Upper lobe of left lung (tissue), 4 donors: ENCODE data around the gene PRR5L.

ENCODE experiments used
- CTCF ChIP-seq, 6 experiments: fragments of 450-650 bp in 4 of 6; fragments of 200-600 bp in 2 of 6; sonication (generic) in 2 of 6; IDR thresholded peaks; one replicate each; pipeline ENCODE4 v1.5.1; 2016 to 2019; ENCODE audit warnings: antibody characterized with exemption in 6 of 6
- EP300 ChIP-seq, 4 donors: sonication (generic); formaldehyde crosslinking; IDR thresholded peaks; one replicate each; pipeline ENCODE4 v1.5.1; 2017; ENCODE audit warnings: antibody characterized with exemption in 4 of 4, control low read depth in 2 of 4
- POLR2A ChIP-seq, 4 donors: fragments of 450-650 bp; IDR thresholded peaks; one replicate each; pipeline ENCODE4 v1.5.1; 2016 to 2017; ENCODE audit warnings: antibody characterized with exemption in 4 of 4, mild to moderate bottlenecking in 2 of 4
- POLR2AphosphoS5 ChIP-seq, 2 donors: sonication (generic); formaldehyde crosslinking; IDR thresholded peaks; one replicate each; pipeline ENCODE4 v1.5.1; 2017; ENCODE audit warnings: antibody characterized with exemption in 2 of 2

GRCh38 chr11:36450110-36450572 lies 154.1 kb downstream of the PRR5L start:
- TF ChIP-seq CTCF (IDR thresholded peaks at IDR 0.05), result no peak
- no peak for TF ChIP-seq POLR2AphosphoS5 (IDR thresholded peaks at IDR 0.05)
- no peak for TF ChIP-seq EP300 (IDR thresholded peaks at IDR 0.05)
- TF ChIP-seq POLR2A (IDR thresholded peaks at IDR 0.05), result no peak
